GM18870 (cell line): ENCODE measurements around the gene AKT3.

ENCODE experiments used
- ATAC-seq: cut with Tn5 transposase; IDR thresholded peaks from one replicate; pipeline ENCODE4 v1.9.1; 2021; ENCODE audit warnings: moderate library complexity; ENCODE audit not compliant: unreplicated experiment

AKT3 gene

GRCh38 chr1:243473227-243474135 is 376.6 kb downstream of the AKT3 start:
- no peak for ATAC-seq

GRCh38 chr1:243471754-243472745 is 378.0 kb downstream of the AKT3 start:
- ATAC-seq, result peak; percentile 87

DNA sequence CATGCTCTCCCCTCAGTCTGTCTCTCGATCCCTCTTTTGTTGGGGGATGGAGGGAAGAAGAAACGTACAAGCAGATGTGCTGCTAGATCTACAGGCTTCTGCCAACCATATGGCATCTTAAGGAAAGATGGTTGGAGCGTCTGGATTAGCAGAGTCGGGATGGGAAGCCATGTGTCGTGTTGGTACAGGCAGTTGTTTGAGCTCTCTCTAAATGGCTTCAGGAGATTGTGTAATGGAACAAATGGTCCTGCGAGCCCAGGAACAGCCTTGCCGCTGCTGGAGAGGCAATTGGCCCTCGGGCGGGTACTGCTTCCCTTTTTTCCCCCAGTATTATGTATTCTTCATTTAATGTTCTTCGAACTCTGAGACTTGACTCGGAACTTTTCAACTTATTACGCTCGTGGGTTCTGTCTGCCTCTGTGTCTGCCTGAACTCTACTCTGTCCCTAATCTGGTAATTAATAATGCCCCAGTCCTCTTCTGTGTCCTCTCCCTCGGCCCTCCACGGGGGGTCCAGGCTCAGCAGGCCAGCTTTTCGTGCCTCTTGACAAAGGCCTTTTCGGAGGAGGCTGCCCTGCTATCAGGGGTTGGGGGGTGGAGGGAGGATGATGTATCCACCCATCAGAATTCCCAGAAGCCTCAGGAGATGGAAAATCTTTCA is 378.9 kb downstream of the AKT3 start:
- ATAC-seq, result no peak

GRCh38 chr1:243470502-243470901 is 379.5 kb downstream of the AKT3 start:
- no peak for ATAC-seq

GRCh38 chr1:243469497-243469896 is 380.5 kb downstream of the AKT3 start:
- no peak for ATAC-seq

DNA sequence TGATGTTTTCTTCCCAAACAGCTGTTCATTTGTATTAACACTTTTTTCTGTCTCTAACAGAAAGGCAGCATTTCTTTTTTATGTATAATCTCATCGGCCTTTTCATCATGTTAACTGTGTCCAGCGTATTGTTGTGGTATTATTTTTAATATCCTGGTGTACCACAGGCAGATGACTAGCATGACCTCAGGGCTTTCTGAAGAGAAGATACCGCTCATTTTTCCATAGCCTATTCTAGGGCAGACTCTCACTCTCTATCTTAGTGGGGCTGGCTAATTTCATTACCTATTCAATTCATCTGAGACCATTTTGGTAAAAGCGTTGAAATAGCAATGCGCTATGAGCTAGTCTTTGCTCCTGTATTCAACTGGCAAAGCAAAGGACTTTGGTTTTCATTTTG is 384.3 kb downstream of the AKT3 start:
- ATAC-seq, result no peak

GRCh38 chr1:243465081-243465480 is 385.0 kb downstream of the AKT3 start:
- no peak for ATAC-seq

- ATAC-seq, result no peak
Measured at GRCh38 chr1:243462929-243463697, 386.9 kb downstream of the AKT3 start.

DNA sequence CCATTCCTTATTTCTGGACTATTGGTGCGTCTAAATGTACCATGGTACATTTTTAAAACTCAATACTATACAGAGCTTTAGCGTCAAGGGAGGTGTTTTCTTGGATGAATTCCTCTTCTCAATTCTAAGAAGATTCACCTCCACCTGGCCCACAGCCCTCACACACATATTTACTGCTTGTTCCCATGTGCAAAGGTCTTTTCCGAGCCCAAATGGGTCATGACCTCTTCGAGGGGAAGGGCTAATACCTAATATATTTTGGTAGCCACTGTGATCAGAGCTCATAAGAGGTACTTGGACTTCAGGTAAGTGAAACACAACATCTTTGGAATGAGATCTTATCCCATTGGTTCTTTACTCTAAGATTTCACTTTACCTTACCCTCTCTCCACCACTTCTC is 388.3 kb downstream of the AKT3 start:
- no peak for ATAC-seq

GRCh38 chr1:243459059-243459458 is 391.0 kb downstream of the AKT3 start:
- no peak for ATAC-seq

- ATAC-seq, result no peak
Measured at GRCh38 chr1:243457363-243457982, 392.6 kb downstream of the AKT3 start.

DNA sequence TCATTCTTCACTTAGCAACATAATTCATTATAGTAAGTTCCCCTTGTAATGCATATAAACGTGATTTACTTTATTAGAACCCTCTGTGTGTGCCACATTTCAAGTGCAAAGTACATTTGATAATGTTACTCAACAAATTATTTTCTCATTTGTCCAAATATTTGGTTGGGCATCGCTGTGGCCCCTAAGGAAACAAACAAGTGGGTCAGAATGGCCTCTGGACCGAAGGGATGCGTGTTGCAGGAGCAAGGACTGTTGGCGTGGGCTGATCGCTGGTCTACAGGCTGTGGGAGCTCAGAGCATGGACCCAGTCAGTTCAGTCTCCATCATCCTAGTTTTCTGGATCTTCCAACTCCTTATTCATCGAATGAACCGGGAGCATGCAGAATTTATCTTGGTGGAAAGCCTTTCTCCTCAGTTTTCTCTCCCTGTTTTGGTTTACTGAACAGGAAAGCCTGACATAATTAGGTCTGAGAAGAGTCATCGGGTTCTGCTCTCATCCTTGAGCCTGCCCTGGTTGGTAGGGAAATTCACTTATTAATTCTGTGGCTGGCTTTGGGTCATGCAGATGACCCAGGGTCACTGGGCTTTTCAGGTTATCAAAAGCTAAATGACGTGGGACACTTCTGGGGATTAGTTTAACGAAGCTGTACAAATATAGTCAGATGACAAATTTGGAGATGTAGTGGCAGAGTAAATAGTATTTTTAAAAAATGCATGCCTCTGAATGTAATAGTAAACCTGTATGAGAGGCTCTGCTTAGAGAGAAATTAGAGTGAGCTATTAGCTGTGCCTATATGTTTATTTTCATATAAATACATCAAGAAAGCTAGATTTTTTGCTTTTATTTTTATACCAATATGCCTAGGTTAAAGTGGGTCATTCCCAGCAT is 394.0 kb downstream of the AKT3 start:
- ATAC-seq, result no peak

GRCh38 chr1:243454328-243454997 is 395.6 kb downstream of the AKT3 start:
- no peak for ATAC-seq

- no peak for ATAC-seq
Measured at GRCh38 chr1:243452092-243452491, 398.0 kb downstream of the AKT3 start.

DNA sequence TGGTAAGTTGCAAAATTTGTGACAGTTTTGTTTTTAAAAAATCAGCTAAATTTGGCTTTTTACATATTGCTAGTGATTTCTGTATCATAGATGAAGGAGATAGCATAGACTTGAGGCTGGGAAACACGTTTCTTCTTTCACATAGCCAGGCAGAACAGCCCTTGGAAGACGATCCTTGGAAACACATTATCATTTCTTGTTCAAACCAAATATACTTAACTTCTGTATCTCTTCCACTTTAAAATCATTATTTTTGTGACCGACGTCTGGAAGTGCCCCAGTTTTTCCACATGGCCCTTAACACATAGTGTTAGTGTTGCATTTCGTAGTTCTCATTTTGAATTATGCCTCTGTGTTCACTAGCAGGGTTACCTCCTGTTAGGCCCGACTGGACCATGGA is 400.7 kb downstream of the AKT3 start:
- ATAC-seq, result no peak

- ATAC-seq, result no peak
Measured at GRCh38 chr1:243447844-243448243, 402.2 kb downstream of the AKT3 start.

GRCh38 chr1:243447347-243447746 is 402.7 kb downstream of the AKT3 start:
- ATAC-seq, result no peak

- no peak for ATAC-seq
Measured at GRCh38 chr1:243443557-243443956, 406.5 kb downstream of the AKT3 start.
